GM23338 (cell line): Measurements from ENCODE around the gene NUCKS1. TPM values are rescaled to one million over a fixed set of nuclear protein-coding genes. Genes with fewer than 3 reads are reported as not detected.

Experiments
- ATAC-seq: fragments of 200-7000 bp; cut with Tn5 transposase; 3 replicates; pipeline ENCODE4 v1.9.1; 2020
- DNase-seq: peaks from one replicate; pipeline ENCODE4 v3.0.0-alpha.2; 2015; ENCODE audit warnings: low spot score
- H2AFZ ChIP-seq: fragments of 200-600 bp; sonication (generic); 2 replicates; pipeline ENCODE4 v1.8.0; 2016; ENCODE audit warnings: antibody characterized with exemption, mild to moderate bottlenecking, moderate library complexity
- H3F3A ChIP-seq: fragments of 200-600 bp; sonication (generic); replicated peaks from 2 replicates; pipeline ENCODE4 v1.8.0; 2017; ENCODE audit warnings: antibody characterized with exemption, mixed run types, low read depth
- H3K27ac ChIP-seq: fragments of 200-600 bp; sonication (generic); 2 replicates; pipeline ENCODE4 v1.6.1; 2016; ENCODE audit warnings: low read depth
- H3K27me3 ChIP-seq: fragments of 200-600 bp; sonication (generic); 2 replicates; pipeline ENCODE4 v1.8.0; 2016; ENCODE audit warnings: mild to moderate bottlenecking, mixed run types, moderate library complexity; ENCODE audit not compliant: insufficient read depth
- H3K36me3 ChIP-seq: fragments of 200-600 bp; sonication (generic); 2 replicates; pipeline ENCODE4 v1.8.0; 2016; ENCODE audit warnings: mild to moderate bottlenecking; ENCODE audit not compliant: insufficient read depth
- H3K4me1 ChIP-seq: fragments of 200-600 bp; sonication (generic); 2 replicates; pipeline ENCODE4 v1.8.0; 2016; ENCODE audit warnings: mild to moderate bottlenecking, moderate library complexity; ENCODE audit not compliant: insufficient read depth
- H3K4me2 ChIP-seq: fragments of 200-600 bp; sonication (generic); 2 replicates; pipeline ENCODE4 v1.7.1; 2017; ENCODE audit warnings: mixed run types
- H3K4me3 ChIP-seq: fragments of 200-600 bp; sonication (generic); 2 replicates; pipeline ENCODE4 v1.6.1; 2016; ENCODE audit warnings: mixed run types
- H3K79me2 ChIP-seq: fragments of 200-600 bp; sonication (generic); replicated peaks from 2 replicates; pipeline ENCODE4 v1.8.0; 2017; ENCODE audit warnings: mild to moderate bottlenecking; ENCODE audit not compliant: insufficient read depth
- H3K9me2 ChIP-seq: fragments of 200-600 bp; sonication (generic); 2 replicates; pipeline ENCODE4 v1.8.0; 2017; ENCODE audit not compliant: insufficient read depth
- H4K20me1 ChIP-seq: fragments of 200-600 bp; sonication (generic); replicated peaks from 2 replicates; pipeline ENCODE4 v1.8.0; 2017; ENCODE audit warnings: mild to moderate bottlenecking; ENCODE audit not compliant: insufficient read depth
- H3K27ac Mint-ChIP-seq: 2 replicates; pipeline ENCODE4 v1.8.0; 2020; ENCODE audit warnings: inconsistent platforms, mild to moderate bottlenecking, moderate library complexity, mixed read lengths
- H3K27me3 Mint-ChIP-seq: 3 replicates; pipeline ENCODE4 v1.8.0; 2022; ENCODE audit warnings: low read depth, mild to moderate bottlenecking, moderate library complexity, mixed read lengths, inconsistent platforms; ENCODE audit not compliant: insufficient read depth, poor library complexity
- H3K36me3 Mint-ChIP-seq: 3 replicates; pipeline ENCODE4 v1.8.0; 2021; ENCODE audit warnings: low read depth, mild to moderate bottlenecking, inconsistent platforms, moderate library complexity, mixed read lengths
- H3K4me1 Mint-ChIP-seq: 3 replicates; pipeline ENCODE4 v1.8.0; 2020; ENCODE audit warnings: mild to moderate bottlenecking, inconsistent platforms, mixed read lengths
- H3K4me3 Mint-ChIP-seq: 3 replicates; pipeline ENCODE4 v1.8.0; 2021; ENCODE audit warnings: moderate library complexity, mild to moderate bottlenecking, inconsistent platforms, mixed read lengths
- H3K9me3 Mint-ChIP-seq: 3 replicates; pipeline ENCODE4 v1.8.0; 2020; ENCODE audit warnings: moderate library complexity, mild to moderate bottlenecking, inconsistent platforms, mixed read lengths
- CREB1 ChIP-seq: fragments of 250-450 bp; sonication (Bioruptor Pico); IDR thresholded peaks from 2 replicates; pipeline ENCODE4 v1.5.0; 2020; ENCODE audit warnings: low read depth, mild to moderate bottlenecking, moderate library complexity
- CTCF ChIP-seq, 2 experiments: fragments of 200-600 bp in 1 of 2; sonication (generic) in 1 of 2; conservative IDR thresholded peaks; 2 replicates each; pipeline versions ENCODE4 v1.5.1 to v1.6.1; 2016 to 2017; ENCODE audit warnings: antibody characterized with exemption in 2 of 2, low read depth in 2 of 2, mild to moderate bottlenecking in 2 of 2, moderate library complexity in 1 of 2
- ETS1 ChIP-seq: IDR thresholded peaks from 2 replicates; pipeline ENCODE4 v1.6.1; 2016; ENCODE audit warnings: antibody characterized with exemption
- EZH2 ChIP-seq: fragments of 200-600 bp; sonication (generic); IDR thresholded peaks from one replicate; pipeline ENCODE4 v1.8.0; 2017; ENCODE audit warnings: antibody characterized with exemption, mild to moderate bottlenecking, low read depth; ENCODE audit not compliant: unreplicated experiment
- EZH2phosphoT487 ChIP-seq: fragments of 200-600 bp; sonication (generic); IDR thresholded peaks from one replicate; pipeline ENCODE4 v1.8.1; 2018; ENCODE audit warnings: antibody characterized with exemption; ENCODE audit not compliant: unreplicated experiment
- JUNB ChIP-seq: IDR thresholded peaks from one replicate; pipeline ENCODE4 v1.6.1; 2016; ENCODE audit warnings: antibody characterized with exemption; ENCODE audit not compliant: unreplicated experiment
- NANOG ChIP-seq: IDR thresholded peaks from 2 replicates; pipeline ENCODE4 v1.6.1; 2016; ENCODE audit warnings: antibody characterized with exemption, borderline replicate concordance
- POLR2AphosphoS5 ChIP-seq: IDR thresholded peaks from 2 replicates; pipeline ENCODE4 v1.6.1; 2016; ENCODE audit warnings: antibody characterized with exemption, low read depth
- REST ChIP-seq: IDR thresholded peaks from one replicate; pipeline ENCODE4 v1.6.1; 2018; ENCODE audit warnings: antibody characterized with exemption; ENCODE audit not compliant: unreplicated experiment
- STAT1 ChIP-seq: IDR thresholded peaks from one replicate; pipeline ENCODE4 v1.6.1; 2016; ENCODE audit warnings: antibody characterized with exemption; ENCODE audit not compliant: unreplicated experiment
- ZNF114 ChIP-seq: fragments of 250-450 bp; sonication (Bioruptor Pico); IDR thresholded peaks from 2 replicates; pipeline ENCODE4 v1.5.0; 2020; ENCODE audit warnings: mild to moderate bottlenecking, moderate library complexity
- ZNF331 ChIP-seq: fragments of 250-450 bp; sonication (Bioruptor Pico); IDR thresholded peaks from 2 replicates; pipeline ENCODE4 v1.5.0; 2020; ENCODE audit warnings: low read depth, mild to moderate bottlenecking, moderate library complexity
- ZNF462 ChIP-seq: fragments of 250-450 bp; sonication (Bioruptor Pico); IDR thresholded peaks from 2 replicates; pipeline ENCODE4 v1.5.0; 2020; ENCODE audit warnings: mild to moderate bottlenecking, moderate library complexity
- polyA plus RNA-seq: library from polyadenylated mRNA; unstranded; fragments of >200 nt; fragmentation: Nextera tagmentation; extraction: Ambion mirVana; gene quantifications from 2 replicates; pipeline ENCODE4 v1.2.1, GENCODE V29; 2016
- total RNA-seq: library from RNA; depleted of rRNA; stranded (reverse); fragments of >200 nt; shearing (Covaris generic); gene quantifications from 2 replicates; pipeline ENCODE4 v1.2.3, GENCODE V29; 2014

The NUCKS1 gene
- total and polyA plus RNA-seq, 2 experiments from 2014 or later: 255 to 307 TPM

- Mint-ChIP-seq H3K4me1 (peaks cover 21% of the 10 kb centered on the region), H3K9me3 (no peaks in the 10 kb centered on the region), H3K36me3 (peaks cover 87% of the 10 kb centered on the region), H3K4me3 (no peak overlapping the region), H3K27me3 (no peaks in the 10 kb centered on the region), H3K27ac (no peak overlapping the region)
- TF ChIP-seq JUNB (no peak), REST (no peak), EZH2phosphoT487 (no peak), CTCF (conservative IDR thresholded peaks at IDR 0.05; ENCODE audit: low read depth in 2 of 2) (no peak), ZNF331 (CRISPR knock-in tag) (no peak), NANOG (no peak), POLR2AphosphoS5 (no peak), STAT1 (no peak), ZNF114 (no peak), EZH2 (no peak), ETS1 (no peak), ZNF462 (no peak), CREB1 (CRISPR knock-in tag) (no peak)
- no peak for DNase-seq
- peaks cover 8% of the 10 kb centered on the region; the same call in 1 of the 2 replicates for H3K79me2 ChIP-seq
- no peak for ATAC-seq
- peaks cover 24% of the 10 kb centered on the region for H3K4me1 ChIP-seq
- H2AFZ ChIP-seq: no peak overlapping the region
- H3F3A ChIP-seq: peaks cover 19% of the 10 kb centered on the region; the same call in 1 of the 2 replicates
- H3K4me3 ChIP-seq: no peak overlapping the region
- H3K36me3 ChIP-seq: peaks cover 59% of the 10 kb centered on the region
- H3K4me2 ChIP-seq: no peak overlapping the region
- H3K27ac ChIP-seq: no peak overlapping the region
- H3K27me3 ChIP-seq: no peaks in the 10 kb centered on the region
- peaks cover 8% of the 10 kb centered on the region for H4K20me1 ChIP-seq
- no peaks in the 10 kb centered on the region for H3K9me2 ChIP-seq
These were observed 30.2 kb downstream of the NUCKS1 start for GRCh38 chr1:205719762-205720161.
